ENCODE data around the gene OSBPL7.

The OSBPL7 gene

DNA sequence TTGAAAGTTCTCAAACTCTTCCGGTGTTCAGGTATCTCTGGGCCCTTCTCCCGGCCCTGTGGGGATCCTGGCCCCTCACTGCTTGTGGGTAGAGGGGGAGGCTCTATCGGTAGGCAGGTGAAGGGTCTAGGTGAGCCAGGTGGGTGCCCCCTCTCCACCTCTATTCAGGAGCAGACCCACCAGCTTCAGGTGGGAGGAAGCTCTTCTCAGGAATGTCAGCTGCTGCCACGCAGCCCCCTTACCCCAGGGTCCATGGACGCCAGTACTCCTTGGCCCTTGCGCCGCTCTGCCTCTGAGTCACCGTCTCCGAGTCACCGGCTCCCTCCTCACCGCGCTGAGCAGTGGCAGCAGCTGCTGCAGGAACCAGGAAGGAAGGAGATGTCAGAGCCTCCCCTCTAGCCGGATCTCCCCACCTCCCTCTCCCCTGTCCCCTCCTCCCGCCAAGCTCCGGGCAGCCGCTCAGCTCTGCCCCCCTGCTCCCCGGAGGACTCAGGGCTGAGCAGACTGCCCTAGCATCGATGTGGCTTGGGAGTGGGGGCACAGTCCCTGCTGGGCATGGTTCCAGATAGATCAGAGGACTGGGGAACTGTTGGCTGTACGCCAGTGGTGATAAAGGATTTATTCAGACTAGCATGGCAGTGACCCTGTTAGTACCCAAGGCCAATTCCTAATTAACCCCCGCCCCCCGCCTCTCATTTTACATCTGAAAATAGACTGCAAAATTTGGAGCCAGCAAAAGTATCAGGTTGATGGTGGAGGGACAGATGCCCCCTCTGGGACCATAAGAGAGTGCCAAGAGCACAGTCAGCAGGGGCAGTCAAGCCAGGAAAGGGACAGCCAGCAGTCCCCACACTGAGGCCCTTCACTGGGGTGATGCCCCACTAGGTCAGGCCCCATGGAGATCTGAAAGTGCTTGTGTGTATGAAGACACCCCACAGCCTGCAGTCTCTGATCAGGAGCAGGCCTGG is at the start of gene OSBPL7:
Gene OSBPL7 (minus strand): TSS at position 371 of the 968 bp plus-strand sequence. CDS start 1,516 bp downstream, outside the sequence.
- DNase-seq = peak; percentile 85

DNA sequence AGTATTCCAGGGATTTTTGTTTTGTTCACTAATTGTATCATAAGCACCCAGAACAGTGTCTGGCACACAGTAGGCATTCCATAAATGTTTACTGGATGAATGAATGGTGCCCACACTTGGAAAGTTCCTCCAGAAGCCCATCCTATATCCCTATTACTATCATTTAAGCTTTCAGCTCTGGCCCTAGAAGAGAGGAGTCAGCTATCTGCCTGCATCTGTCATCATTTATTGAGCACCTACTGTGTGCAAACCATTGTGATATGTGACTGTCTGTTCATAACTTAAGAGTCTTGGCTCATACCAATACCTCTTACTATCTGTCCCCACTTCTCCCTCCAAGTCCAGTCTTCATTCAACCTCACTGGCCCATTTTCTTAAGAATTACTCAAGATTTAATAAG is 49.5 kb upstream of the OSBPL7 start:
- DNase-seq = no peak

DNA sequence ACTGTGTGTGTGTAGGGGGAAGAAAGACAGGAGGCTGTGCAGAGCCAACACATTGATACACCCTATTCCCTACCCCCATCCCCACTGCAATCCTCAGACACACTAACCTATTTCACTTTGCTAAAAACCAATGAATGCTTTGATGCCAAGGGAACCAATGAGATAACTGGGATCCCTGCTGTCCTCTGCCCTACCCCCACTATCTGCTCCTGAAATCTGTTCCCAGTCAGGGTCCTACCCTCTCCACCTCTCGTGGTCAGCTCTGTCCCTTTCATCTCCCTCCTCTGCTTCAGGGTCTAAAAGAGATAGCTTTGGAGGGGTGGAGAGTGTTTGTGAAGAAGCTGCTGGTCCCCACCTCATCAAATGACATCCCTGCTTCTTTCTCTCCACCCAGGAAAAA is 48.5 kb upstream of the OSBPL7 start:
- DNase-seq = no peak

DNA sequence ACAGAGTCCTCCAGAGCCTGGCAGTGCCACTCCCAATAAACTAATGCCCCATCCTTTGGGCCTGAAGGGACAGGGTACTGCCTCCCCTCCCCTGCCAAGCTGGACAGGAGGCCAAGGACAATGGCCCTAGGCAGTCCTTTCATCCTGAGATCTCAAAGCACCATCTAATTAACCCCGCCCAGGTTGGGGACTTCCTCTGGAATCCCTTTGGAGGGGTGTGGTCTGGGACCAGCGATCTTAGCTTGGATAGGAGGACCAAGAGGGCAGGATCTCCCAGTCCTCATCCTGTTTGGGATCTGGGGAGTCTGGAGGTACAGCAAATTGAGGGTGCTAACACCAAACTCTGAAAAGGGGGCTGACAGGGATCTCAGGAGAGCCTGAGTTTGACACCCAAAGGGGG is 47.5 kb upstream of the OSBPL7 start:
- DNase-seq = no peak

DNA sequence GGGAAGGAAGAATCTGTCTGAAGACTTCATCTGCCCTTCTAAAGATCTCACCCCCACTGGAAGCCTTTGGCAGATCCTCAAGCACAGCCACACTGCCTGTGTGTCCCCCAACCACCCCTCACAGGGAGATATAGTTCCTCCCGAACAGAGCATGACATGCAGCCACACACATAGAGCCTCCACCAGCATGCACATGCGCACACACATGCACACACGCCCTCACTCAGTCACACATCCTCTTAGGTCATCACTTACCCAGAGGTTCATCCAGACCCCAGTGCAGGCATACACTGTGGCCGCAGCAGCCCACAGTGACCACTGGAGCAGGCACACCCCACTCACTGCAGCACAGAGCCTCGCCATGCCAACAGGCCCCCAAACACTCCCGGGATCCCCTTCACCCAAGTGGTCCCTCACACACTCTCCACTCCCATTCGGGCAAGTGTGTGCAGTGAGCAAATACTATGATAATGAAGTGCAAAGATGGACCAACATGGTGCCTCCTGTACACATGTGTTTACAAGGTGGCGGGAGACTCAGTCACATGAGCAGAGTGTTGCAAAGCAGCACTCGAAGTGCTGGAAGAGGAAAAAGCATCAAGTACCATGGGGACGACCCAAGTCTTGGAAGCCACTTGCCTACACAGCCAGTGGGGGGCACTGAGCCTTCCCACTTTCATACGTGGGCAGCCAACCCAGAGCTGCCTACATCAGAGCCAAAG is 46.4 kb upstream of the OSBPL7 start:
- no peak for DNase-seq

- DNase-seq = no peak
Measured at GRCh38 chr17:47866941-47867340, 45.3 kb upstream of the OSBPL7 start.

GRCh38 chr17:47864791-47865216 is 43.2 kb upstream of the OSBPL7 start:
- DNase-seq = no peak

GRCh38 chr17:47862621-47863440 is 41.2 kb upstream of the OSBPL7 start:
- DNase-seq = no peak

DNA sequence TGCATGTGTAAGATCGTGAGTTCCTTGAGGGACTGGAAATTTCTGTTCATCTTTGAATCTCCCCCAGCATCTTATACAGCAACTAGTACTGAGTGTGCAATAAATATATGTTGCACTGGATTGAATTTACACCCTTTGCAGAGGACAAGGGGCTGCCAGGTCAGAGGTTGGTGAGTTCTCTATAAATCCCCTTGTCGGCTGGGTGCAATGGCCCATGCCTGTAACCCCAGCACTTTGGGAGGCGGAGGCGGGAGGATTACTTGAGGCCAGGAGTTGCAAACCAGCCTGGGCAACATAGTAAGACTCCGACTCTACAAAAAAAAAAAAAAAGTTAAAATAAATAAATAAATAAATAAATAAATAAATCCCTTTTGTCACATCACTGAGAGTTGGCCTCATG is 38.8 kb upstream of the OSBPL7 start:
- DNase-seq = no peak

DNA sequence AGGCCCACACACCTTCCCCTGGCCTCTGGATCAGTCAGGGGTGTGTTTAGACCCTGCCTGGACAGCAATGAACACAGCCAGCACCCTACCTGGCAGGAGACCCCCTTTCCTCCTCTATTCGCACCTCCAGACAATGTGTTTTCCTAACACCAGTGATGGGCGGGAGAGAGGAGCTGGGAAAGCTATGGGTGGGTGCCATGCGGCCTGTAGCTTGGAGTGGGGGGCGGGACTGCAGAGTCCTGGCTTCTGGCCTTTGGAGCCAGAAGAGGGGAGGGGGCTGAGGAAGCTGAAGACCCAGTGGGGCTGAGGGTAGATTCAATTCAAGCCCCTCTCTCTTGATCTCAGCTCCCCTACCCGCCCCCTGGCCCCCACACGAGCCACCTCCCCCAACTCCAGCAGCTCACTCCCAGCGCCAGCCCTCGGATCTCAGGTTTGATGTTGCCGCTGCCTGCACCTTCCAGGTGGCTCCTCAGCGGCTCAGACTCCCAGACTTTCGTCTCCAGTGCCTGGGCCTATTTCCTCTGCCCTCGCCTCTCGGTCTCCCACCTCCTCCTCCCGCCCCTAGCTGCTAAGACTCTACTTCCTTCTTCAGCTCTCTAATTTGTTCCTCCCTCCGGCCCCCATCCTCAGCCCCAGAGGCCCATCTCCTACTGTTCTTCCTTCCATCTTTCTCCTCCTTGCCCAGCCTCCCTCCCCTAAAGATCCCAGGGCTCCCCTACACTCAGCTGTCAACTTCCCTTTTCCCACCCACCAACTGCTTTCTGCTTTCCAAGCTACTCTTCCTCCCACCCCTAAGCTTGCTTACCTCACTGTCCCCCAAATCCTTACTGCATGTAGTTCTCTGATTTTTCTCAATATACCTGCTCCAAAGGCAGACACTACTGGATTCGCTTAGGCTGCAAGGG is 36.2 kb upstream of the OSBPL7 start:
- DNase-seq = no peak

DNA sequence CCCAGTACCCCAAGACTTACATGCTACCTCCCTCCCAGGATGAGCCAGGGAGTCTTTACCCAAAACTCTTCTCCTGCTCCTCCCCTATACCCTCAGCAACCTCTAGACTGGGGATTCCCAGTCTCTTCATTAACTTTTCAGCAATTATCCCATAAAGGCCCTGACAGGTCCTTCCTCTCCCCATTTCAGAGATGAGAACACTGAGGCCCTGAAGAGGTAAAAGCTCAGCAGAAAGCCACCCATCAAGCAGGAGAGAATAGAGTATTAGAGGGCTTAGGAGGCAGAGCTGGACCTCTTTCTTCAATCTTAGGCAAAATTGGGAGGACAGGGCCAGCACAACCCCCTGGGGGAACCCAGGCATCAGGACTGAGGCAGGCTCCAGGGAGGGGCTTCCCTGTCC is 35.2 kb upstream of the OSBPL7 start:
- no peak for DNase-seq

DNA sequence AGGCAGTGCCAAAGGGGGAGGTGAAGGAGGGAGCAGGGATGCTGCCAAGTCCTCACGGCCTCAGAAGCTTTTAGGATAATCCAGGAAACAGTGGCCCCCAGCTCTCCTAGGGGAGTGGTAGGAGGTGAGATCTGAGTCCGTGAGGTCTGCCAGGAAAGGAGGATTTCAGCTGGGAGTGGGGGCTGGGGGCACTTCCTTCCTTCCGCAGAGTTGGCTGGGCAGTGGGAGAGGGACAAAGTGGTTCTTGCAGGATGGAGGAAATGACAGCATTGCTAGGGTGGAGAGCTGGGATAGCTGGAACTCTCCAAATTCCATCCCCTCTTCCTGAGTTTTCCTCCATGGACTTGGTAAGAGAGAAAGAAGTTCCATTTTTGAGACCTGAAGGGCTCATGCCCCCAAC is 34.1 kb upstream of the OSBPL7 start:
- DNase-seq = no peak

DNA sequence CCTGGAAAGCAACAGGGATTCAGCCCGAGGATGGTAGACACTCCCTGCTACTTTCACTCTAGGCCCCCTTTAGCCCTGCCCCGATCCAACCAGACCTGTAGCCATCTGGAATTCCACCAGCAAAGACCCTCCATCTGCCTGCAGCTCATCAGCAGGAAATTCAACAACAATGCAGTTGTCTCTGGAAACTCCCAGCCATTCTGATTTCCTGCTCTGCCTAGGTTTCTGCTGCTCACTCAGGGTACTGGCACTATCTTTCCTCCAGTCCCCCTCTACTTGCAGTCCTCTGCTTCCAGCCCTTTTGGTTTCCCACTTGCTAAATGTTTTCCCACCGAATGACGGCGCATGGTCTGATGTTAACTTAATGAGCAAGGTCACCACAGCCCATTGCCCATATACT is 32.0 kb upstream of the OSBPL7 start:
- no peak for DNase-seq

DNA sequence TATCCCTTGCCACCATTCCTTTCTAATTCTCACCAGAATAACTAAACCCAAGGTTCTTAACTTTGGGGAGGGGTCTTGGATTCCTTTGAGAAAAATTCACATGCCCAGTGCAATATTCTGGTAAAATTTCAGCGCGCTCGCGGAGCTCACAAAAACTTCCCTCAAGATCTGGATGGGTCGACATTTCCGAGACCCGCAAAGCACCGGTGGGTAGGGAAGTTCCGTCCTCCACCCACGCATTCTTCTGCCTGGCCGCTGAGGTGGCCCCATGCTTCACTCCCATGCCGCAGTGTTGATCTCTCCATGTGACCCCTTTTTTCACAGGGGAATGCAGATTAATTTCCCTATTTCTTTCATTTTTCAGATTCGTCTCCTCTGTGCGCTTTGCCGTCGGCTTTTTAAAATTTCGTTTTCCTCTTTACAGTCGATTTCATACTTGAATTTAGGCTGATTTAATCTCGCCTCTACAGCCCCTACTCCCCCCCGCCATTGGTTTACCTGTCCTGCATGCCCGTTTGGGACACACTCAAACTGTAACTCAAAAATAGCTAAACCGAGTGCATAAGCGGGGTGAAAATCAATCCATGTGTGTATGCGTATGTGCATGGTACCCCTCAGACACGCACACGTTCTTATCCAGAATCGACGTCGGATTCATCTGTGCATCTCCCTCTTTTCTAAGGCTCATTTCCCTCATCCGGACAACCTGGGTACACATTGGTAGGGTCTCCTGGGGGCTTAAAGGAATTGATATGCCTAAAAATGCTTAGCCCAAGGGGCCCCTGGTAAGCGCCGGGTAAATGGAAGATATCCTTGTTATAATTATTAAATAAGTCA is 30.7 kb upstream of the OSBPL7 start:
- no peak for DNase-seq

DNA sequence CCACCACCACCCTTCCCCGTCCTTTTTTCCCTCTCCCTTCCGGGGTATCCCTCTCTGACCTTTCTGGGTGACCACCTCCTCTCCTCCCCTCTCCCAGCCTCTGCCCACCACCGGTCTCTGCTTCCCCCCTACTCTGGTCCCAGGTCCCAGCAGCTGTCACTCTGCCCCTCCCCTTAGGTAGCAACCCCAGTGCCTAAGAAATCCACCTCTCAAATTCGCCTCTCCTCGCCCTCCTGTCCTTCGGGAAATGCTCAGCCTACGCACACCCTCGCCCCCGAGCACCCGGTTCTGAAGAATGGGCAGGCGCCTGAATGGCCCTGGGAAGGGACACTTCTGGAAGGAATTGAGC is 30.1 kb upstream of the OSBPL7 start:
- DNase-seq = no peak

GRCh38 chr17:47850692-47851573 is 29.3 kb upstream of the OSBPL7 start, which contains the start of gene SP6:
Gene SP6, minus strand, starts transcription at chr17:47851163. Its CDS starts 2,734 bp downstream, at chr17:47848429.
- peak; percentile 19 for DNase-seq

GRCh38 chr17:47850373-47850691 is 28.7 kb upstream of the OSBPL7 start:
- DNase-seq = no peak

DNA sequence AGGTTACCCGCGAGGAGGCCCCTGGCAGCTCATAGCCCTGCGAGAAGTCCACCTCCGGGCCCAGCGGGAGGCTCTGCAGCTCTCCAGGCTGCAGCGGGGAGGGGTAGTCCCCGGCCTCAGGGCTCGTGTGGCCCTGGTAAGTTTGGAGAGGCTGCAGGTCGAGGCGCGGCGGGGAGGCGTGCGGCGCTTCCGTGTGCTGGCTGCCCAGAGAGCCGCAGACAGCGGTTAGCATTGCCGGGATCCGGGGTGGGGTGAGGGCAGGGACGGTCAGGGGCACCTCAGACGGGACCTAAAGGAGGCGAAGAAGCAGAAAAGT is 26.6 kb upstream of the OSBPL7 start:
- no peak for DNase-seq

- no peak for DNase-seq
Measured at GRCh38 chr17:47847341-47848197, 26.0 kb upstream of the OSBPL7 start.

Measured in hematopoietic multipotent progenitor cell treated with erythropoietin and hydrocortisone succinate and interleukin-3 and kit ligand, for 8 days (in vitro differentiated cells).